BLaER1 treated with 17β-estradiol and CSF1 and Interleukin-3, amounts not matched to agents 10 nM and 100 nM (cell line): ENCODE data around the gene ZFPM1.
"Not testable (repeated sequence)": the region's sequence is repeated elsewhere in the genome, so short reads cannot be mapped to it uniquely, and the experiment has no call there.

Experiments
- H3K27ac ChIP-seq, 11 experiments: shearing (Covaris generic); formaldehyde crosslinking; 2 replicates each; pipeline ENCODE4 v1.8.1; 2022
- H3K27me3 ChIP-seq, 11 experiments: shearing (Covaris generic); formaldehyde crosslinking; 2 replicates each; pipeline ENCODE4 v1.8.1; 2022
- H3K36me3 ChIP-seq, 11 experiments: shearing (Covaris generic); formaldehyde crosslinking; 2 replicates each; pipeline ENCODE4 v1.8.1; 2022
- H3K4me1 ChIP-seq, 10 experiments: shearing (Covaris generic); formaldehyde crosslinking; 2 replicates each; pipeline ENCODE4 v1.8.1; 2022
- H3K4me2 ChIP-seq, 11 experiments: shearing (Covaris generic); formaldehyde crosslinking; 2 replicates each; pipeline ENCODE4 v1.8.1; 2022
- H3K4me3 ChIP-seq, 10 experiments: shearing (Covaris generic); formaldehyde crosslinking; 2 replicates each; pipeline ENCODE4 v1.8.1; 2022
- H3K9ac ChIP-seq, 11 experiments: shearing (Covaris generic); formaldehyde crosslinking; 2 replicates each; pipeline ENCODE4 v1.8.1; 2022
- H3K9me3 ChIP-seq, 11 experiments: shearing (Covaris generic); formaldehyde crosslinking; replicated peaks in 1 of 11; 2 replicates each; pipeline ENCODE4 v1.8.1; 2022
- H4K20me1 ChIP-seq, 11 experiments: shearing (Covaris generic); formaldehyde crosslinking; 2 replicates each; pipeline ENCODE4 v1.8.1; 2022
- Cebpa-rat ChIP-seq, 11 experiments: shearing (Covaris generic); IDR thresholded peaks; 2 replicates each; pipeline ENCODE4 v1.8.1; 2022

ZFPM1 gene

DNA sequence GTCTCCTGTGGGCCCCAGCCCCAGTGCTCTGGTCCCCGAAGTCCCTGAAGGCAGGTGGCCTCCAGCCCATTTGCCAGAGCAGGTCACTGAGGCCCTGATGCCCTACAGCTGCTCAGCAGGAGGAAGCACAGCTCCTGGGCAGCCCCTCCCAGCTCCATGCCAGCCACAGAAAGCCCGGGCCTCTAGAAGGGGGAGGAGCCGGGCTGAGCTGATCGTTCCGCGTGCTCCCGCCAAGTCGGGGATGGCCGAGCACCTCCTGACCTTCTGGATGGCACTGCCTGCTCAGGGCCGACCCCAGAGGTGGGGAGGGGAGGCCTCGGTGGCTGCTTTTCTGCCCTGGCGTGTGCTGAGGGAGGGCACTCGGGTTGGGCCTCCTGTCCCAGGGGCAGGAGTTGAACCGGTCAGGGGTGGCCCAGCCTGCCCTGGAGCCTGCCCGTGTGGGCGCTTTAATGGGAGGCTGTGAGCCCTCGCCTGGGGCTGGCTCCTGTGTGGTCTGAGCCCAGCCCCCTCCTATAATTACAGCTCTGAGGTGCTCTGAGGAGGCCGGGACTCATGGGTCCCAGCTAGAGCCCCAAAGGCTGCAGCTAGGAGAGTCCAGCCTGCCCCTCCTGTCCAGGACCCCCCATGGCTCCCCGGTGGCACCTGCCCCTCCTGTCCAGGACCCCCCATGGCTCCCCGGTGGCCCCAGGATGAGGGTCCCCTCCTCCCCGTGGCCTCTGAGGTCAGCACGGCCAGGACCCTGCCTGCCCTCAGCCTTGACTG is 29.7 kb downstream of the ZFPM1 start:
- peaks cover 0 to 20% (median 0%) of the 10 kb centered on the region in 11 experiments; a peak in 3 of 22 replicates for H3K27me3 ChIP-seq
- H3K4me3 ChIP-seq = 0 out of 20 replicates have a peak overlapping the region, but pooled peaks of 1 of the 10 experiments have one; percentile 28
- peak overlapping the region in 6 of 11 experiments; percentile 18 to 67 (median 37); a peak in 11 of 22 replicates for H3K27ac ChIP-seq
- H3K4me1 ChIP-seq = peaks cover 55 to 92% (median 73%) of the 10 kb centered on the region in 10 experiments
- peaks cover 20 to 98% (median 91%) of the 10 kb centered on the region in 11 experiments; a peak in 21 of 22 replicates for H4K20me1 ChIP-seq
- peak overlapping the region; percentile 82 to 99 (median 92) for H3K4me2 ChIP-seq
- H3K36me3 ChIP-seq = peaks cover 0 to 33% (median 12%) of the 10 kb centered on the region in 11 experiments; a peak in 9 of 22 replicates
- H3K9ac ChIP-seq = peak overlapping the region in 8 of 11 experiments; percentile 27 to 66 (median 48); a peak in 11 of 22 replicates
- TF ChIP-seq Cebpa-rat (IDR thresholded peaks at IDR 0.05) = no peak
- no peaks in the 10 kb centered on the region for H3K9me3 ChIP-seq

DNA sequence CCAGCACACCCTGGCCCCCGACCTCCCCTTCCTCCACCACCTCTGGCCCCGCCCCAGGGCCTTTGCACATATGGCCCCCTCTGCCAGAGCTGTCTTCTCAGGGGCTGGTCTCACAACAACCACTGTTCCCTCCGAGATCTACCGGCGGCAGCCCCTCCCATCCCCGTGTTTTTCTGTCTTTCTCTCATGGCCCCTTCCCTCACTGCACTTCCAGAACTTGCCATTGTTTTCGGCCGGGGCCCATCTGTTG is 30.2 kb downstream of the ZFPM1 start:
- peak overlapping the region in 3 of 11 experiments; percentile 28 to 65 (median 46); a peak in 5 of 22 replicates for H3K27ac ChIP-seq
- no peaks in the 10 kb centered on the region for H3K9me3 ChIP-seq
- H3K4me3 ChIP-seq = no peak overlapping the region
- H4K20me1 ChIP-seq = peaks cover 19 to 97% (median 93%) of the 10 kb centered on the region in 11 experiments; a peak in 21 of 22 replicates
- peaks cover 0 to 20% (median 0%) of the 10 kb centered on the region in 11 experiments; a peak in 3 of 22 replicates for H3K27me3 ChIP-seq
- peak overlapping the region; percentile 82 to 99 (median 92); a peak in 20 of 22 replicates for H3K4me2 ChIP-seq
- peak overlapping the region in 6 of 11 experiments; percentile 27 to 66 (median 48); a peak in 8 of 22 replicates for H3K9ac ChIP-seq
- peaks cover 0 to 38% (median 12%) of the 10 kb centered on the region in 11 experiments; a peak in 9 of 22 replicates for H3K36me3 ChIP-seq
- H3K4me1 ChIP-seq = peaks cover 50 to 92% (median 70%) of the 10 kb centered on the region in 10 experiments
- no peak for TF ChIP-seq Cebpa-rat (IDR thresholded peaks at IDR 0.05)

DNA sequence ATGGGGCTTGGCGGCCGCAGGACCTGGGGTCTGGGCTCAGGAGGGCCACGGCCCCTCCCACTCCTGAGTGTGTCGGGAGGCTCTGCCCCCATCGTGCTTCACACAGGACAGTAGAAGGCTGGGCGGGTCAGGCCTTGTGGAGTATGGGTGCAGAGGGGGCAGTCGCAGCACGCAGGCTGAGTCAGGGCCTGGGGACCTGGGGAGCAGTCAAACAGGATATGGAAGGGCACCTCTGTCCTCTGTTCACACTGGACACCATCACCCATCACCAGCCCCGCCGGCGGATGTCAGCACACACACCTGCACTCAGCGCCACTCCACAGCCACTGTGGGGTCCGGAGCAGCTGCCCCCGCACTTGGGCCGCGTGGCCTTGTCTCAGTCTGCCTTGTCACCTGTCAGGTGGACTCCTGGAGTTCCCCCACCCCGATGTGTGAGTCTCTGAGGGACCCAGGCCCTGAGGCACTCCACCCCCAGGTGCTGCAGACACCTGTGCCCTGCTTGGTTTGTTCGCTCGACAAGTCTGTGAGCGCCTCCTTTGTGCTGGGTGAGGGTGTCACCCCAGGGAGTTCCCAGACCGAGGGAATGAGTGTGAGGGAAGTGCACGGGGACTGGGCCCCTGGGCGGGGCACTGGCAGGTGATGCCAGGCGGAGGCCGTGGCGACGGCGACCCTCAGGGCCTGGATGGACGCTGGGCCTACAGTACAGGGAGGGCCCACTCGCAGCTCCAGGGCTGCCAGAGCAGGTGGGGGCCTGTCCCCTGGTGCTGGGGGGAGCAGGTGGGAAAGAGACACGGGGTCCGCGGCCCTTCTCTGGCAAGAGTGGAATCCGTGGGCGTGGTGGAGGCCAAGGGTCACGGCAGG is 31.7 kb downstream of the ZFPM1 start:
- H3K36me3 ChIP-seq = peaks cover 0 to 46% (median 14%) of the 10 kb centered on the region in 11 experiments; a peak in 14 of 22 replicates
- H3K27ac ChIP-seq = no peak overlapping the region
- H3K4me2 ChIP-seq = peak overlapping the region in 8 of 11 experiments; percentile 87 to 99 (median 96); a peak in 14 of 22 replicates
- peaks cover 0 to 10% (median 0%) of the 10 kb centered on the region in 11 experiments; a peak in 2 of 22 replicates for H3K27me3 ChIP-seq
- no peaks in the 10 kb centered on the region for H3K9me3 ChIP-seq
- no peak overlapping the region for H3K4me3 ChIP-seq
- TF ChIP-seq Cebpa-rat (IDR thresholded peaks at IDR 0.05) = no peak
- H4K20me1 ChIP-seq = peaks cover 8 to 99% (median 92%) of the 10 kb centered on the region in 11 experiments; a peak in 21 of 22 replicates
- 0 out of 22 replicates have a peak overlapping the region, but pooled peaks of 1 of the 11 experiments have one; percentile 18 for H3K9ac ChIP-seq
- H3K4me1 ChIP-seq = peaks cover 37 to 92% (median 69%) of the 10 kb centered on the region in 10 experiments

DNA sequence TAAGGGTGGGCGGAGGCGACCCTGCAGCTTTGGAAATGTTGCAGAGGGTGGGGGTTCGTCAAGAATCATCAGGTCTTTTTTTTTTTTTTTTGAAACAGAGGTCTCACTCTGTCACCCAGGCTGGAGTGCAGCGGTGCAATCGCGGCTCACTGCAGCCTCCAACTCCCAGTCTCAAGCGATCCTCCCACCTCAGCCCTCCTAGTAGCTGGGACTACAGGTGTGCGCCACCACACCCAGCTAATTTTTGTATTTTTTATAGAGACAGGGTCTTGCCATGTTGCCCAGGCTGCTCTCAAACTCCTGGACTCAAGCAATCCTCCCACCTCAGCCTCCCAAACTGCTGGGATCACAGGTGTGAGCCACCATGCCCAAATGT is 32.3 kb downstream of the ZFPM1 start:
- H3K9me3 ChIP-seq, H3K9ac ChIP-seq, H3K4me3 ChIP-seq, H3K27me3 ChIP-seq, H3K27ac ChIP-seq: not testable (repeated sequence)
- Histone ChIP-seq H3K4me2 (peak overlapping the region in 3 of 11 experiments; percentile 96 to 98 (median 97); a peak in 2 of 22 replicates), H3K36me3 (peaks cover 0 to 46% (median 16%) of the 10 kb centered on the region in 11 experiments; a peak in 16 of 22 replicates), H4K20me1 (peaks cover 8 to 95% (median 88%) of the 10 kb centered on the region in 11 experiments; a peak in 21 of 22 replicates), H3K4me1 (peaks cover 31 to 88% (median 65%) of the 10 kb centered on the region in 10 experiments)

DNA sequence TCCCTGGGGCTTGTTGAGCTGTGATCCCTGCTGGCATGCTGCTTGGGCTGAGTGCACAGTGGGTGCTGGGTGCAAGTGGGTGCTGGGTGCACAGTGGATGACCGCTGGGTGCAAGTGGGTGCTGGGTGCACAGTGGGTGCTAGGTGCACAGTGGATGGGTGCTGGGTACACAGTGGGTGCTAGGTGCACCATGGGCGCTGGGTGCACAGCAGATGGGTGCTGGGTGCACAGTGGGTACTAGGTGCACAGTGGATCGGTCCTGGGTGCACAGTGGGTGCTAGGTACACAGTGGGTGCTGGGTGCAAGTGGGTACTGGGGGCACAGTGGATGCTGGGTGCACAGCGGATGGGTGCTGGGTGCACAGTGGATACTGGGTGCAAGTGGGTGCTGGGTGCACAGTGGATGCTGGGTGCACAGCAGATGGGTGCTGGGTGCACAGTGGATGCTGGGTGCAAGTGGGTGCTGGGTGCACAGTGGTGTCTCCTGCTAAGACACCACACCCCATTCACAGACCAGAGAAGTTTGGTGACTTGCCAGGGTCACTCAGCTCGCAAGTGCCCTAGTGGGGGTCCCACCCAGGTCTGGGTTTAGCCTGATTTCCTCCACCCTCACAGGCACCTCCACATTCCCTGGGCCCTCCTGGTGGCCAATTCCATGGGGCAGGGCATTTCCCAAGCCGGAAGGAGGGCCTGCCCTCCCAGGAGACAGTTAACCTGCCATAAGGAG is 33.5 kb downstream of the ZFPM1 start:
- Histone ChIP-seq H3K27ac (no peak overlapping the region), H3K9me3 (no peaks in the 10 kb centered on the region), H3K36me3 (peaks cover 0 to 46% (median 18%) of the 10 kb centered on the region in 11 experiments; a peak in 16 of 22 replicates), H3K4me2 (no peak overlapping the region), H3K4me1 (peaks cover 32 to 88% (median 65%) of the 10 kb centered on the region in 10 experiments), H3K27me3 (peaks cover 0 to 10% (median 0%) of the 10 kb centered on the region in 11 experiments; a peak in 2 of 22 replicates), H3K4me3 (no peak overlapping the region), H4K20me1 (peaks cover 8 to 96% (median 89%) of the 10 kb centered on the region in 11 experiments; a peak in 21 of 22 replicates), H3K9ac (no peak overlapping the region)
- no peak for TF ChIP-seq Cebpa-rat (IDR thresholded peaks at IDR 0.05)

DNA sequence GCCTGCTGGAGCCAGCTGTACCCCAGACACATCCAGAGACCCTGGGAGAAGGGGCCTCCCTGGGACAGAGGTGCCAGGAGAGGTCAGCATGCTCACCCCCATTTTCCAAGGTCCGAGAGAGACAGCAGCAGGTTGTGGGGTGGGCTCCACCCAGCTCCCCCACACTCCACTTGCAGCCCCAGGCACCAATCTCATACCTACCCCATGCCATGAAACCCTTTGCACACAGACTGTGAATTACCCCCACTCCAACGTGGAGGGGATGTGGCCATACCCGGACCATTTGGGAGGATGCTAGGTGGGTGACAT is 34.0 kb downstream of the ZFPM1 start:
- Histone ChIP-seq H3K36me3 (peaks cover 0 to 46% (median 18%) of the 10 kb centered on the region in 11 experiments; a peak in 16 of 22 replicates), H3K4me3 (no peak overlapping the region), H3K9ac (no peak overlapping the region), H3K27ac (no peak overlapping the region), H3K4me2 (no peak overlapping the region), H3K27me3 (peaks cover 0 to 10% (median 0%) of the 10 kb centered on the region in 11 experiments; a peak in 2 of 22 replicates), H3K4me1 (peaks cover 31 to 88% (median 65%) of the 10 kb centered on the region in 10 experiments), H3K9me3 (no peaks in the 10 kb centered on the region), H4K20me1 (peaks cover 8 to 96% (median 87%) of the 10 kb centered on the region in 11 experiments; a peak in 21 of 22 replicates)
- no peak for TF ChIP-seq Cebpa-rat (IDR thresholded peaks at IDR 0.05)

DNA sequence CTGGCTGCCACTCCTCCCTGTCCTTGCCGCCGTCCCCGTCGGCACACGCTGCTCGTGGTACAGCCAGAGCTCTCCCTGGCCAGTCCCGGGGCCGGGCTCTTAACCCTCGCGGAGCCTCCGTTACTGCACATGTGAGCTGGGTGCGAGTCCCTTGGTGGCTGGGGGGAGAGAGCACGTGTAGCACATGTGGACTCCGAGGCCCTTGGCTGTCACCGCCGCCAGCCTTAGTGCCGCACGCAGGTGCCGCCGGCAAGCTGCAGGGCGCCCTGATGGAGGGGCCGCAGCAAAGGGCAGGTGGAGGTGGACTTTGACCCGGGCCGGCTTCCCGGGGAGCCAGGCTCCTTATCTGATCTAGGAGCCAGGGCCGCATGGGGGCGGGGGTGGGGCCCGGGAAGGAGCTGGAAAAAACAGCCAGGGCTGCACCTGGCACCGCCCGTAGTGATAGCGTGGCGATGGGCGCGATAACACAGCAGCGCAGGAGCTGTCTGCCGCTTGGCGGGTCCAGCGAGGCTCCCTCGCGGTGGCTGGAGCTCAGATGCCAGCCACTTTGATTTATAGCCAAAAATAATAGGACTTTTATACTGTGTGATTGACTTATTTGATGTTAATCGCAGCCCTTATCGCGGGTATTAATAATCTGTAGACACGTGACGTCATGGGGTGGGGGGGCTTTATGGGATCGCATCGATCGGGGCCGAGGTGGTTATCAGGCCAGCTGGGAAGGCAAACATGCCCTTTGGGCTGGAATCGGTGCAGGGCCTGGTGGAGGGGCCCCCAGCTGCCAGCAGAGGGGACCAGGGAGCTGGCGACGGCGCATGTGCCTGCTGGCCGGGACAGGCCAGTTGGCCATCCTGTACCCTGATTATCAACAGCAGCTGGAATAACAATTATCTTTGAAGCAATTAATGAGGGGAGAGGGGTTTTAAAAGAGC is 35.1 kb downstream of the ZFPM1 start:
- H3K9me3 ChIP-seq = no peaks in the 10 kb centered on the region
- H3K9ac ChIP-seq = no peak overlapping the region; a peak in 1 of 22 replicates
- no peak overlapping the region for H3K4me3 ChIP-seq
- H3K27me3 ChIP-seq = peaks cover 0 to 7% (median 0%) of the 10 kb centered on the region in 11 experiments; a peak in 2 of 22 replicates
- TF ChIP-seq Cebpa-rat (IDR thresholded peaks at IDR 0.05) = no peak
- H3K4me1 ChIP-seq = peaks cover 20 to 81% (median 57%) of the 10 kb centered on the region in 10 experiments; a peak in 19 of 20 replicates
- peak overlapping the region in 7 of 11 experiments; percentile 9 to 40 (median 16); a peak in 9 of 22 replicates for H3K4me2 ChIP-seq
- peaks cover 0 to 51% (median 18%) of the 10 kb centered on the region in 11 experiments; a peak in 16 of 22 replicates for H3K36me3 ChIP-seq
- no peak overlapping the region for H3K27ac ChIP-seq
- H4K20me1 ChIP-seq = peaks cover 5 to 92% (median 81%) of the 10 kb centered on the region in 11 experiments; a peak in 20 of 22 replicates
